Mesodermal cell (in vitro differentiated cells): ENCODE results near the gene MORN1.

Experiments used
- H3K27ac ChIP-seq: 2 replicates; pipeline ENCODE4 v1.7.0; 2013; ENCODE audit warnings: mild to moderate bottlenecking, low read depth, low read length, moderate library complexity; ENCODE audit not compliant: severe bottlenecking
- H3K36me3 ChIP-seq: 2 replicates; pipeline ENCODE4 v1.7.1; 2013; ENCODE audit warnings: mild to moderate bottlenecking, low read length, moderate library complexity; ENCODE audit not compliant: control insufficient read depth, insufficient read depth
- H3K4me1 ChIP-seq: one replicate; pipeline ENCODE4 v1.7.1; 2013; ENCODE audit warnings: mild to moderate bottlenecking, low read length; ENCODE audit not compliant: insufficient read depth, control insufficient read depth, poor library complexity, severe bottlenecking
- H3K4me3 ChIP-seq: 2 replicates; pipeline ENCODE4 v1.7.0; 2013; ENCODE audit warnings: low read length, control low read depth, mild to moderate bottlenecking; ENCODE audit not compliant: insufficient read depth, poor library complexity, severe bottlenecking; ENCODE audit errors: extremely low read depth
- H3K9me3 ChIP-seq: 2 replicates; pipeline ENCODE4 v1.7.1; 2013; ENCODE audit warnings: mild to moderate bottlenecking, low read length, moderate library complexity; ENCODE audit not compliant: control insufficient read depth
- WGBS, 2 experiments: methylation state at CpG; one replicate each; pipeline ENCODE4 v1.1.5; 2013; ENCODE audit warnings: missing lambda C conversion rate in 2 of 2; ENCODE audit not compliant: insufficient coverage in 2 of 2; 5-methylcytosine and 5-hydroxymethylcytosine counted together

Gene MORN1

DNA sequence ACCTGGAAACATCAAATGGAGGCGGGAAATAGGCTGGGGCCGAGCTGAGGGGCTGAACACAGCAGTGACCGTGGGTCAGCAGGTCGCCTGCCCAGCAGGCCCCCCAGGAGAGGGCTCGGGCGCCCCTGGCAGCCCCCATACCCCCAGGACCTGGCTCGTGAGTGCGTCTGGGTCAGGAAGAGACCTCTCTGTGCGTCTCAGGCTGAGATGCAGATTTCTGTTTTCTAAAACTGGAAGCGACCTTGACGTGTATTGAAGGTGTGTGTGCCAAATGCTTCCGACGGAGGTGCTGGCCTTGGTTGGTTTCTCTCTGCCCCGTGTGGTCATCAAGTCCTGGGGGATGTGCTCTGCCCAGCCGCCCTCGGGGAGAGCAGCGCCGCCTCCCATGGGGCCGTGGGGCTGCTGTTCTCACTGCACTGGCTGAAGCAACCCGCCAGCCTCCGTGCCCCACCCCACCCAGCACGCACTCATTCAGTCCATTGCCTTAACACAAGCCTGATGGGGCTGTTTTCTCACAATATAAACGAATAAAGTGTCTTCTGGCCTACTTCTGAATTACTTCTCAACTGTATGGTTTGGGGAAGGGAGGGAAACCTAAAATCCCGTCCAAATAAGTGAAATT is 13.6 kb upstream of the MORN1 start:
- peaks cover 88% of the 10 kb centered on the region for H3K36me3 ChIP-seq
- H3K4me3 ChIP-seq: no peak overlapping the region
- 95% methylated on average over 21 to 22 of the region's 24 CpGs for WGBS, 2 experiments
- H3K4me1 ChIP-seq: peaks cover 19% of the 10 kb centered on the region
- H3K27ac ChIP-seq: peak overlapping the region; percentile 71
- no peaks in the 10 kb centered on the region for H3K9me3 ChIP-seq

DNA sequence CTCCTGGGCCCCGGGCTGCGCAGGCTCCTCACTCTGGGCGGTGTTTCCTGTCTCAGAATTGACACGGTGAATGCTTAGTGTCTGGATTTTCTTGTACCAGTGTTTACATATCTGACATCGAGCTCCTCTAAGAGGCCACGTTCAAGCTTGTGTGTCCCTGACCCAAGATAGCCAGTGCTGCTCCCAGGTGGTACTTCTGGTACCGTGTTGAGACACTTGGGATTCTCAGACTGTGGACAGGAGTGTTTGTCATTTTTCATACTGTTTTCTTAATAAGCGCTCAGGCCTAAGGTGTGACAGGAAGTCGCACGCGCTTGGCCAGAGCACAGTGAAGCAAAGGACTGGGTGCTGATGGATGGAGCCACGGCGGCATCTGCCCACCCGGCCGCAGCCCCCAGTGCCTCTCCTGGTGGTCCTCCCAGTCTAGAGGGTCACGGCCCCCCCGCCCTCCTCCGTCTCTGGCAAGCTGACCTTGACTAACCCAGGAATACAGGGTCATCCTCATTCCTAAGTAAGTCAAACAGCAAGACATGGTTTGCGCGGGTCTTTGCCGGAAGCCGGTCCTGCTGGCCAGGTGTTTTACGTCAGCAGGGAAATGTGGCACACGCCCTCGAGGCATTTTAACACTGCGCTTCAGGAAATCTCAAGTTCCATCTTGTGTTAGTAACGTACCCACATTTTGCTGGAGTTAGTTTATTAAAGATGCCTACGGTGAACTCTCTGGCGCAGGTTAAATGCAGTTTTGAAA is 13.0 kb upstream of the MORN1 start:
- 94% methylated on average over 25 to 26 of the region's 29 CpGs for WGBS, 2 experiments
- H3K27ac ChIP-seq: peak overlapping the region; percentile 20
- H3K9me3 ChIP-seq: no peaks in the 10 kb centered on the region
- H3K4me1 ChIP-seq: peaks cover 19% of the 10 kb centered on the region
- H3K4me3 ChIP-seq: no peak overlapping the region
- peaks cover 90% of the 10 kb centered on the region for H3K36me3 ChIP-seq

DNA sequence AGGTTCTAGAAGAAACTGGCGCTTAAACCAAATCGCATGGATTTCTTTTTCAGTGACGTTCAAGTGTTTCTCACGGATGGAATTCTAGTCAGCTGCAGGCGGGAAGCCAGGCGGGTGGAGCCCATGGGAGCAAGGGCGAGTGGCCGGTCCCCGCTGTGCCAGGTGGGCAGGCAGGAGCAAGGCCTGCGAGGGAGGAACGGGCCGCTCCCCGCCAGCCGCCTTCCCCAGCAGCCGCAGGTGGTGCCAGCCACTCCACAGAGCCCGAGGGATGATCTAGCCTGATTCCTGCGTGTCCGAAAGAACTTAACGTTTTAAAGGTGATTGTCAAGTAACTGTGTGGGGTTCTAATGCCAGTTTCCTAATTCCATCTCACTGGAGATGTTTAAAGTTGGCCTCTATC is 11.9 kb upstream of the MORN1 start:
- H3K36me3 ChIP-seq: peaks cover 92% of the 10 kb centered on the region
- no peak overlapping the region for H3K4me3 ChIP-seq
- no peak overlapping the region for H3K27ac ChIP-seq
- H3K9me3 ChIP-seq: no peaks in the 10 kb centered on the region
- H3K4me1 ChIP-seq: peaks cover 19% of the 10 kb centered on the region
- WGBS, 2 experiments: 89 to 96% methylated on average over 17 to 19 of the region's 19 CpGs

DNA sequence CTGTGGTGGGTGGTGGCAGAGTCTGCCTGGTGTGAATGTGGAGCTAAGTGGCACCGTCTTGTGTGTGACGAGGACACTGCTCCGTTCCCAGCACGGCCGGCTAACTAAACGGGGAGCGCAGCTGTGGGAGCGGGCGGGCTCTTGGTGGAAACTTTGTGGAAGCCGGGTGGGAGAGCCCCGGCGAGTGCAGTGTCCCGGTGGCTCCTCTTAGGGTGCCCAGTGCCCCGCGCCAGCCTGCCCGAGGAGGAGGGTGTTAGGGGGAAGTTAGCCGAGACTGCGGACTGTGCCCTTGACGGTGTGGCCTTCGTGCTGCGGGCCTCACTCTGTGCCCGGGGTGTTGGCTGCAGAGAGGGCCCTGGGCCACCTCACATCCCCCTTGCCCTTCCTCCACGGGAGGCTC is 11.1 kb upstream of the MORN1 start:
- Histone ChIP-seq H3K4me1 (peaks cover 19% of the 10 kb centered on the region), H3K4me3 (no peak overlapping the region), H3K9me3 (no peaks in the 10 kb centered on the region), H3K36me3 (peaks cover 91% of the 10 kb centered on the region), H3K27ac (no peak overlapping the region)
- 96 to 98% methylated on average over 18 to 22 of the region's 23 CpGs for whole genome bisulfite sequencing, 2 experiments

DNA sequence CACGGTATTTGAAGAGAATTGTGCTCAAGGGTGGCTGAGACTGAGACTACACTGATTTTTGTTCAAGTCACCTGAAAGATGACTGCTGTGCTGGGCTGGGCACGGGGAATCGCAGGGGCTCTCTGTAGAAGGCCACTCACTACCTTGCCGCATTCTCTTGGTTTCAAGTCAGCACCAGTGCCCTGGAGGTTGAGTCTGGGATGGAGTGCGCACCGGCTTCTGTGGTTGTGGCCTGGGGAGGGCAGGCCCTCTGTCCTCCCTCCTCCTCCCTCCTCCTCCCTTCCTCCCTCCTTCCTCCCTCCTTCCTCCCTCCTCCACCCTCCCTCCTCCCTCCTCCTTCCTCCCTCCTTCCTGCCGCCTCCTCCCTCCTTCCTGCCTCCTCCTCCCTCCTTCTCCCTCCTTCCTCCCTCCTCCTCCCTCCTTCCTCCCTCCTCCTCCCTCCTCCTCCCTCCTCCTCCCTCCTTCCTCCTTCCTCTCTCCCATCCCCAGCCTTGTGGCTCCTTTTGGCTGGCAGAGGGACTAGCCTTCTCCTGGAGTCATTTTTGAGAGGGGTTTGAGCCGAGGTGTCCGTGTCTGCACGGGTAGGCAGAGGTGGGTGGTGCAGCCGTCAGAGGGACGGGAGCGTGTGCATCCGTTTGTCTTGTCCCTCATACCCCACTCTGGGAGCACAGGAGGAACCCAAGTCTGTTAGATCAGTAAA is 9.7 kb upstream of the MORN1 start:
- peaks cover 17% of the 10 kb centered on the region for H3K4me1 ChIP-seq
- H3K9me3 ChIP-seq: no peaks in the 10 kb centered on the region
- 95 to 96% methylated on average over 4 to 11 of the region's 14 CpGs for WGBS, 2 experiments
- H3K27ac ChIP-seq: no peak overlapping the region
- H3K36me3 ChIP-seq: peaks cover 93% of the 10 kb centered on the region
- H3K4me3 ChIP-seq: no peak overlapping the region

DNA sequence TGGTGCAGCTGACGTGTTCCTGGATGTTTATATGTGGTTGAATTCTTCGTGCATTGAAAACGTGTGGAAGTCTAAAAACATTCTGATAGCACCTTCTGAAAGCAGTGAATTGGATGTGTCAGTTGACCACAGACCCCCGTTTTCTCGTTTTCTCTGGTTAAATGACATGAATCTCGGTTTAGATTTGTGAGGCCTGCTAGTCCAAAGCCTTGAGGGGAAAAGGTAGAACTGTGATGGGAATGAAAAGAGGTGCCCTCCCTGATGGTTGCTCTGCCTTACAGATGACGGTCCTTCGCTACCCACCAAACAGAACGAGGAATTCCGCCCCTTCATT is 9.2 kb upstream of the MORN1 start:
- WGBS, 2 experiments: 94% methylated on average over 10 of the region's 10 CpGs
- no peak overlapping the region for H3K4me3 ChIP-seq
- H3K4me1 ChIP-seq: peaks cover 11% of the 10 kb centered on the region
- H3K9me3 ChIP-seq: no peaks in the 10 kb centered on the region
- H3K36me3 ChIP-seq: peaks cover 95% of the 10 kb centered on the region
- no peak overlapping the region for H3K27ac ChIP-seq

DNA sequence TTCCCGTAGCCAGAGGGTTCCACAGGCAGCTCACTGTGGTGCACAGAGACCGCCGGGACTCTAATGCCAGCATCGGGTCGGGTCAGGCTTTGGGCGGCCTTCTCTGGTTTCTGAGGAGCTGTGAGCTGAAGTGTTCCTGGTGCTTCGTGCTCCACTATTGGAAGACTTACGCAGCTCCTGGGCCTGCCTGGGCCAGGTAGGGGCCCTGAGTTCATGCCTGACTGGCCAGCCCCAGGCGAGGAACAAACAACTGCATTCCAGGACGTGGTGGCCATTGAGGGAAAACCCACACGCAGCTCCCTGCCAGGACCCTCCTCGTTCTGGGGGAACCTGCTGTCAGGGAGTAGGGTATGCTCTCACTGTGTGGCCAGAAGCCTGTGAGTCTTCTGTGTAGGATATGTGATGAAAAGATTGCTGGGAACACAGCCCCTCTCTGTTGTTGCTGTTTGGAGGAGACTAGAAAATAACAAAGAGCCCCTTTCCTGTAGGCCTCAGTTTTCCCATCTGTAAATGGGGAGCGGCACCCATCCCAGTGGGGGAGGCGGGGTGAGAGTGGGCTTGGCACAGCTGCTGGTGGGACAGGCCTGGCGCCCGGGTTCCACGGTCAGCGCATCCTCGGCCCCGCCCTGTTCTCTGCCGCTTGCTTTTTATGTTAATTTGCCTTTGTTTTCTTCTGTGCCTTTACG is 8.7 kb upstream of the MORN1 start:
- H3K4me1 ChIP-seq: peaks cover 6% of the 10 kb centered on the region
- no peaks in the 10 kb centered on the region for H3K9me3 ChIP-seq

DNA sequence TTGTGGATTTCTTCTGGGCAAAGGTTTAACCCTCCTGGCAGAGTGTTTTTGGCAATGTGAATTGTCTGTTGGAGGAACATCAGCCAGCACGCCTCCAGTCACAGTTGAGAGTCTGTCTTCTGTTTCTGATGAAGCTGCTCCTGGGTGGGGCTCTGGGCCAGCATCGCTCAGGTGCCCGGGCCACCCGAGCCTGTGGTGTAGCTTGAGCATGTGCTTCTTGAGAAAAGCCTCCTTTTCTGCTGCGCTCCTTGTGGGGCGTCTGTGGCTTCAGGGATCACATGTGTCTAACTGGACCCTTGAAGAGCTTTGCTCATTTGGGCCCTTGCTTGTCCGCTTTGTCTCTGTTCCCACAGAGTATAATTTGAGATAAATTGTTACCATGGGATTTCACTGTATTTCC is 7.5 kb upstream of the MORN1 start:
- no peak overlapping the region for H3K27ac ChIP-seq
- no peaks in the 10 kb centered on the region for H3K4me1 ChIP-seq
- no peak overlapping the region for H3K4me3 ChIP-seq
- H3K36me3 ChIP-seq: peaks cover 95% of the 10 kb centered on the region
- 98% methylated on average over 7 of the region's 7 CpGs for WGBS, 2 experiments
- no peaks in the 10 kb centered on the region for H3K9me3 ChIP-seq

More for the DNA sequence above, 8.7 kb upstream of the MORN1 start:
- WGBS, 2 experiments: 93 to 96% methylated on average over 17 to 22 of the region's 22 CpGs
- no peak overlapping the region for H3K27ac ChIP-seq
- peaks cover 95% of the 10 kb centered on the region for H3K36me3 ChIP-seq
- no peak overlapping the region for H3K4me3 ChIP-seq

DNA sequence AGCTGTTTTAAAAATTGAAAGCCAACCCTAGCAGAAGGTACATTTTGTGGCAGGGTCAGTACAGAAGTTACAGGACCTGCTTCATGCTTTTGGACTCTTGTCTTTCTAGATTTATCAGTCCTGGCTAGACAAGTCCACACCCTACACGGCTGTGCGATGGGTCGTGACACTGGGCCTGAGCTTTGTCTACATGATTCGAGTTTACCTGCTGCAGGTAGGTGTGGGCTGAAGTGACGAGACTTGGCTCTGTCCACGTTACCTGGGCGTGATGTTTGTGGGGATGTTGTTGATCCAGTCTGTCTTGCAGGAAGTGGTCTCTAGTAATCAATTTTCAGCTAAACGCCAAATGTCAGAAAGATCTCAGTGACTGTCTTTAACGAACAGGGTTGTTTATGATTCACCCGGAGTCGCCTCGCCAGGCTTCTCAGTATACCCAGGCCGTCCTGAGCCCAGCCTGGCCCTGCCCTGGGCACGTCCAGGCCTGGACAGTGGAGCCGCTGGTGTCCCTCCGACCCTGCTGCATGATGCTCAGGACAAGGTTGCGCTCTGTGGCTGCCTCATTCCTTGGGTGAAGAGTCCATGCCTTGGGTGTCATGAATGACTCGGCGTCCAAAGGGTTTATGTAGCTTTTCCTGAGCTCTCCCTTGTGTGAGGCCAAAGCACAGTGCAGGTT is 5.8 kb upstream of the MORN1 start:
- no peaks in the 10 kb centered on the region for H3K9me3 ChIP-seq
- no peak overlapping the region for H3K4me3 ChIP-seq
- 94 to 96% methylated on average over 19 of the region's 19 CpGs for WGBS, 2 experiments
- H3K27ac ChIP-seq: no peak overlapping the region
- H3K4me1 ChIP-seq: peaks cover 10% of the 10 kb centered on the region
- peaks cover 92% of the 10 kb centered on the region for H3K36me3 ChIP-seq

DNA sequence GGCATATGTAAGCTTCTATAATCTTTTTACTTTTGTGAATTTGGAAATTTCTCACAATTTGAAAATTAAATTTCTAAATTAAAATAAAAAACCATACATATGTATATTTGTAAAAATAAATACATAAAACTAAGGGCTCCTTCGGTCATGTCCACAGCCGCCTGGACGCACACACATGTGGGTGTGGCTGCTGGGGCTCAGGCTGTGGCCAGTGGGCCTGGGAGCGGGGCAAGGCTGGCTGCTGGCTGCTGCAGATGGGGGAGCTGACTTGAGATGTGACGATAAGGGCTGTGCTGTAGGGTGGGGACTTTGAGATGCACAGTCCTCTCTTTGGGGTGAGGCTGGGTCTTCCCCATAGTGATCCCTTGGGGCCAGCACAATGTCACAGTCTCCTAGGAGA is 5.1 kb upstream of the MORN1 start:
- Histone ChIP-seq H3K4me1 (peaks cover 10% of the 10 kb centered on the region), H3K9me3 (no peaks in the 10 kb centered on the region), H3K4me3 (no peak overlapping the region), H3K27ac (no peak overlapping the region), H3K36me3 (peaks cover 85% of the 10 kb centered on the region)
- WGBS, 2 experiments: no CpG with 5 or more reads among the region's 5 CpGs
